NT2/D1 (cell line): ENCODE measurements around the gene PPP1R1A.

ENCODE experiments used
- DNase-seq: peaks from one replicate; pipeline ENCODE4 v3.0.0-alpha.2; 2011; ENCODE audit warnings: low read depth, low spot score
- H3K27me3 ChIP-seq: 2 replicates; pipeline ENCODE4 v1.6.0; 2011; ENCODE audit warnings: mild to moderate bottlenecking; ENCODE audit not compliant: insufficient read length, insufficient read depth
- H3K36me3 ChIP-seq: 2 replicates; pipeline ENCODE4 v1.6.1; 2011; ENCODE audit warnings: mild to moderate bottlenecking, low read length, mixed read lengths; ENCODE audit not compliant: insufficient read depth, insufficient read length
- H3K4me1 ChIP-seq: 2 replicates; pipeline ENCODE4 v1.5.1; 2011; ENCODE audit not compliant: insufficient read depth, insufficient read length
- H3K4me3 ChIP-seq: 2 replicates; pipeline ENCODE4 v1.5.1; 2011; ENCODE audit warnings: low read depth; ENCODE audit not compliant: insufficient read length
- H3K9ac ChIP-seq: 2 replicates; pipeline ENCODE4 v1.6.0; 2011; ENCODE audit warnings: low read depth; ENCODE audit not compliant: insufficient read length
- H3K9me3 ChIP-seq: 2 replicates; pipeline ENCODE4 v1.5.1; 2011; ENCODE audit warnings: mild to moderate bottlenecking, low read length; ENCODE audit not compliant: insufficient read depth
- SUZ12 ChIP-seq: IDR thresholded peaks from 2 replicates; pipeline ENCODE4 v1.6.1; 2011; ENCODE audit not compliant: insufficient read length, insufficient read depth; ENCODE audit errors: extremely low read depth
- YY1 ChIP-seq: IDR thresholded peaks from 2 replicates; pipeline ENCODE4 v1.6.1; 2011; ENCODE audit not compliant: insufficient read length, insufficient read depth
- ZNF274 ChIP-seq: IDR thresholded peaks from 2 replicates; pipeline ENCODE4 v1.6.1; 2011; ENCODE audit warnings: mild to moderate bottlenecking, low read depth, low read length

Gene PPP1R1A

GRCh38 chr12:54571193-54572188 is 17.0 kb downstream of the PPP1R1A start:
- Histone ChIP-seq H3K27me3 (no peaks in the 10 kb centered on the region), H3K9ac (peak overlapping the region; percentile 39), H3K36me3 (peaks cover 3% of the 10 kb centered on the region), H3K4me3 (no peak overlapping the region), H3K4me1 (peaks cover 9% of the 10 kb centered on the region), H3K9me3 (no peaks in the 10 kb centered on the region)
- DNase-seq: no peak
- no peak for TF ChIP-seq SUZ12
- no peak for TF ChIP-seq ZNF274
- no peak for TF ChIP-seq YY1

- no peaks in the 10 kb centered on the region for H3K9me3 ChIP-seq
- H3K4me3 ChIP-seq: no peak overlapping the region
- DNase-seq: no peak
- peaks cover 3% of the 10 kb centered on the region for H3K36me3 ChIP-seq
- TF ChIP-seq ZNF274 (no peak), YY1 (no peak), SUZ12 (no peak)
- H3K4me1 ChIP-seq: peaks cover 17% of the 10 kb centered on the region
- no peaks in the 10 kb centered on the region for H3K27me3 ChIP-seq
- no peak overlapping the region for H3K9ac ChIP-seq
Measured at GRCh38 chr12:54569995-54570528, 18.4 kb downstream of the PPP1R1A start.

GRCh38 chr12:54569072-54569471 is 19.4 kb downstream of the PPP1R1A start:
- H3K4me1 ChIP-seq: peaks cover 17% of the 10 kb centered on the region

GRCh38 chr12:54566792-54567191 is 21.7 kb downstream of the PPP1R1A start:
- Histone ChIP-seq H3K9me3 (no peaks in the 10 kb centered on the region), H3K4me1 (peaks cover 15% of the 10 kb centered on the region), H3K9ac (no peak overlapping the region), H3K4me3 (no peak overlapping the region), H3K36me3 (no peaks in the 10 kb centered on the region), H3K27me3 (peaks cover 17% of the 10 kb centered on the region)
- no peak for DNase-seq
- TF ChIP-seq ZNF274 (no peak), YY1 (no peak), SUZ12 (no peak)

More at GRCh38 chr12:54569072-54569471, 19.4 kb downstream of the PPP1R1A start:
- Histone ChIP-seq H3K4me3 (no peak overlapping the region), H3K9ac (no peak overlapping the region), H3K27me3 (no peaks in the 10 kb centered on the region), H3K9me3 (no peaks in the 10 kb centered on the region), H3K36me3 (peaks cover 3% of the 10 kb centered on the region)
- no peak for TF ChIP-seq ZNF274
- TF ChIP-seq SUZ12: no peak
- no peak for TF ChIP-seq YY1
- no peak for DNase-seq

GRCh38 chr12:54565986-54566544 is 22.4 kb downstream of the PPP1R1A start:
- no peak overlapping the region for H3K4me3 ChIP-seq
- H3K36me3 ChIP-seq: no peaks in the 10 kb centered on the region
- no peak overlapping the region for H3K9ac ChIP-seq
- peaks cover 10% of the 10 kb centered on the region for H3K4me1 ChIP-seq
- H3K27me3 ChIP-seq: peaks cover 22% of the 10 kb centered on the region
- no peak for TF ChIP-seq ZNF274
- no peak for TF ChIP-seq YY1
- no peaks in the 10 kb centered on the region for H3K9me3 ChIP-seq
- no peak for DNase-seq

GRCh38 chr12:54565310-54565985 is 23.0 kb downstream of the PPP1R1A start:
- no peaks in the 10 kb centered on the region for H3K9me3 ChIP-seq
- no peaks in the 10 kb centered on the region for H3K36me3 ChIP-seq
- peak; percentile 79 for DNase-seq
- TF ChIP-seq YY1 (peak; percentile 23), ZNF274 (no peak)
- H3K27me3 ChIP-seq: peaks cover 22% of the 10 kb centered on the region
- peaks cover 10% of the 10 kb centered on the region for H3K4me1 ChIP-seq
- peak overlapping the region; percentile 72 for H3K9ac ChIP-seq
- peak overlapping the region; percentile 6 for H3K4me3 ChIP-seq
